Measurements from ENCODE around the gene TBCB.
"Not testable (repeated sequence)": the region's sequence is repeated elsewhere in the genome, so short reads cannot be mapped to it uniquely, and the experiment has no call there.

The TBCB gene

GRCh38 chr19:36139473-36140303 is 24.4 kb downstream of the TBCB start, which contains the start of gene CAPNS1:
Gene CAPNS1, plus strand, starts transcription at chr19:36140066. Its CDS starts 946 bp downstream, at chr19:36141012.
- DNase-seq, result peak; percentile 67

- no peak for DNase-seq
Observed at GRCh38 chr19:36140304-36141038, 25.2 kb downstream of the TBCB start.

GRCh38 chr19:36141039-36141927 is 26.0 kb downstream of the TBCB start:
- peak; percentile 65 for DNase-seq

GRCh38 chr19:36142046-36142445 is 26.8 kb downstream of the TBCB start:
- DNase-seq, result no peak

GRCh38 chr19:36142496-36142895 is 27.2 kb downstream of the TBCB start:
- DNase-seq, result no peak

GRCh38 chr19:36144624-36145023 is 29.4 kb downstream of the TBCB start:
- DNase-seq, result no peak

- DNase-seq, result no peak
Observed at GRCh38 chr19:36149673-36150406, 34.6 kb downstream of the TBCB start.

- no peak for DNase-seq
Observed at GRCh38 chr19:36150586-36150985, 35.3 kb downstream of the TBCB start.

GRCh38 chr19:36151144-36152018 is 36.1 kb downstream of the TBCB start:
- DNase-seq, result no peak

- DNase-seq, result no peak
Observed at GRCh38 chr19:36152019-36152351, 36.7 kb downstream of the TBCB start.

GRCh38 chr19:36152352-36153091 is 37.3 kb downstream of the TBCB start, which contains the start of gene COX7A1:
Gene COX7A1, minus strand, starts transcription at chr19:36152447. Its CDS starts 40 bp downstream, at chr19:36152407.
- DNase-seq, result no peak

- no peak for DNase-seq
Observed at GRCh38 chr19:36153126-36153525, 37.9 kb downstream of the TBCB start.

GRCh38 chr19:36160821-36161596 is 45.7 kb downstream of the TBCB start:
- no peak for DNase-seq

- DNase-seq, result no peak
Observed at GRCh38 chr19:36163813-36164212, 48.5 kb downstream of the TBCB start.

- DNase-seq, result no peak
Observed at GRCh38 chr19:36169084-36169760, 54.0 kb downstream of the TBCB start.

GRCh38 chr19:36172852-36173251 is 57.6 kb downstream of the TBCB start:
- DNase-seq, result no peak

- not testable (repeated sequence) for DNase-seq
Observed at GRCh38 chr19:36173846-36174245, 58.6 kb downstream of the TBCB start.

Measured in NCI-H187 treated with DMSO at 0.1 percent for 48 hours (cell line).